CMK (cell line): Measurements from ENCODE around the gene SAXO1.

Experiments
- DNase-seq: peaks from one replicate; pipeline ENCODE4 v3.0.0-alpha.2; 2010; ENCODE audit warnings: low read depth

The SAXO1 gene

GRCh38 chr9:18910916-18911315, 122.1 kb downstream of the SAXO1 start:
- DNase-seq = no peak

GRCh38 chr9:18910435-18910834, 122.6 kb downstream of the SAXO1 start:
- no peak for DNase-seq

GRCh38 chr9:18909140-18910018, 123.6 kb downstream of the SAXO1 start:
- DNase-seq = no peak

GRCh38 chr9:18907927-18908625, 124.9 kb downstream of the SAXO1 start:
- DNase-seq = no peak

GRCh38 chr9:18906656-18907395, 126.2 kb downstream of the SAXO1 start:
- DNase-seq = no peak

GRCh38 chr9:18905883-18906629, 127.0 kb downstream of the SAXO1 start:
- no peak for DNase-seq

GRCh38 chr9:18905028-18905882, 127.8 kb downstream of the SAXO1 start:
- DNase-seq = no peak

- DNase-seq = no peak
These were observed 129.6 kb downstream of the SAXO1 start for GRCh38 chr9:18903450-18903849.

- DNase-seq = no peak
These were observed 136.4 kb downstream of the SAXO1 start for GRCh38 chr9:18896531-18897179.

GRCh38 chr9:18896004-18896403, 137.0 kb downstream of the SAXO1 start:
- DNase-seq = no peak

GRCh38 chr9:18893491-18893890, 139.5 kb downstream of the SAXO1 start:
- DNase-seq = no peak

- no peak for DNase-seq
These were observed 140.0 kb downstream of the SAXO1 start for GRCh38 chr9:18893046-18893445.

GRCh38 chr9:18891946-18892670, 140.9 kb downstream of the SAXO1 start:
- DNase-seq = no peak

GRCh38 chr9:18890372-18890771, 142.6 kb downstream of the SAXO1 start:
- DNase-seq = no peak

GRCh38 chr9:18889550-18889949, 143.5 kb downstream of the SAXO1 start:
- no peak for DNase-seq

- DNase-seq = no peak
These were observed 144.7 kb downstream of the SAXO1 start for GRCh38 chr9:18888290-18888689.

- no peak for DNase-seq
These were observed 145.5 kb downstream of the SAXO1 start for GRCh38 chr9:18887546-18887945.

- no peak for DNase-seq
These were observed 151.3 kb downstream of the SAXO1 start for GRCh38 chr9:18881758-18882157.

- no peak for DNase-seq
These were observed 155.0 kb downstream of the SAXO1 start for GRCh38 chr9:18877984-18878383.
